NT2/D1 (cell line): ENCODE measurements around the gene ASPSCR1.

Source experiments
- SUZ12 ChIP-seq: IDR thresholded peaks from 2 replicates; pipeline ENCODE4 v1.6.1; 2011; ENCODE audit not compliant: insufficient read length, insufficient read depth; ENCODE audit errors: extremely low read depth
- YY1 ChIP-seq: IDR thresholded peaks from 2 replicates; pipeline ENCODE4 v1.6.1; 2011; ENCODE audit not compliant: insufficient read length, insufficient read depth

GRCh38 chr17:82010575-82011525, 33.4 kb downstream of the ASPSCR1 start:
- TF ChIP-seq YY1 (no peak), SUZ12 (no peak)
